ENCODE results near the gene KIAA1328. TPM values are rescaled to one million over a fixed set of nuclear protein-coding genes. Genes with fewer than 3 reads are reported as not detected.
"Not testable (repeated sequence)": the region's sequence is repeated elsewhere in the genome, so short reads cannot be mapped to it uniquely, and the experiment has no call there.

KIAA1328 gene
- total RNA-seq, 4 donors from 2014 or later, result 11.3 to 26.1 (median 15.3) TPM

- TF ChIP-seq POLR2AphosphoS5 (IDR thresholded peaks at IDR 0.05) (no peak), POLR2A (IDR thresholded peaks at IDR 0.05) (no peak), EP300 (IDR thresholded peaks at IDR 0.05) (no peak), CTCF (IDR thresholded peaks at IDR 0.05) (no peak)
- Histone ChIP-seq H3K4me3 (no peak overlapping the region), H3K27ac (peak overlapping the region; percentile 3 to 78 (median 38)), H3K9me3 (no peaks in the 10 kb centered on the region), H3K36me3 (peaks cover 0 to 55% of the 10 kb centered on the region in 2 donors), H3K27me3 (no peaks in the 10 kb centered on the region), H3K4me1 (peaks cover 0 to 30% (median 8%) of the 10 kb centered on the region in 3 donors)
- 66 to 68% methylated on average over 4 of the region's 4 CpGs for WGBS, 2 donors (ENCODE audit: low coverage in 1 of 2)
- ATAC-seq, result no peak
These were observed 15.7 kb upstream of the KIAA1328 start for GRCh38 chr18:36813101-36813775.

GRCh38 chr18:36813824-36814223 lies 15.1 kb upstream of the KIAA1328 start:
- no peak for TF ChIP-seq POLR2A (IDR thresholded peaks at IDR 0.05)
- no peak for TF ChIP-seq EP300 (IDR thresholded peaks at IDR 0.05)
- TF ChIP-seq POLR2AphosphoS5 (IDR thresholded peaks at IDR 0.05), result no peak
- no peak for TF ChIP-seq CTCF (IDR thresholded peaks at IDR 0.05)
- peaks cover 0 to 30% (median 8%) of the 10 kb centered on the region in 3 donors for H3K4me1 ChIP-seq
- 72 to 79% methylated on average over 3 of the region's 3 CpGs for WGBS, 2 donors (ENCODE audit: low coverage in 1 of 2)
- no peaks in the 10 kb centered on the region for H3K27me3 ChIP-seq
- ATAC-seq, result no peak
- H3K4me3 ChIP-seq, result no peak overlapping the region
- no peaks in the 10 kb centered on the region for H3K9me3 ChIP-seq
- peak overlapping the region in 3 of 4 donors; percentile 16 to 78 (median 60) for H3K27ac ChIP-seq
- peaks cover 0 to 58% of the 10 kb centered on the region in 2 donors for H3K36me3 ChIP-seq

- no peak for TF ChIP-seq POLR2A (IDR thresholded peaks at IDR 0.05)
- no peak for TF ChIP-seq CTCF (IDR thresholded peaks at IDR 0.05)
- no peak for TF ChIP-seq POLR2AphosphoS5 (IDR thresholded peaks at IDR 0.05)
- no peak for TF ChIP-seq EP300 (IDR thresholded peaks at IDR 0.05)
- no peak for ATAC-seq
- WGBS, 2 donors (ENCODE audit: low coverage in 1 of 2), result 0 to 100% methylated on average over 1 of the region's 1 CpG
- Histone ChIP-seq H3K4me1 (peaks cover 0 to 24% (median 8%) of the 10 kb centered on the region in 3 donors), H3K36me3 (peaks cover 0 to 60% of the 10 kb centered on the region in 2 donors), H3K27ac (no peak overlapping the region), H3K9me3 (no peaks in the 10 kb centered on the region), H3K4me3 (no peak overlapping the region), H3K27me3 (no peaks in the 10 kb centered on the region)
These were observed 13.9 kb upstream of the KIAA1328 start for GRCh38 chr18:36814994-36815393.

GRCh38 chr18:36816096-36816495 lies 12.8 kb upstream of the KIAA1328 start:
- H3K9me3 ChIP-seq, H3K27me3 ChIP-seq, H3K4me3 ChIP-seq, H3K27ac ChIP-seq, ATAC-seq: not testable (repeated sequence)
- peaks cover 0 to 62% of the 10 kb centered on the region in 2 donors for H3K36me3 ChIP-seq
- H3K4me1 ChIP-seq, result peaks cover 0 to 24% (median 5%) of the 10 kb centered on the region in 3 donors

- peaks cover 0 to 62% of the 10 kb centered on the region in 2 donors for H3K36me3 ChIP-seq
- 78% methylated on average over 1 of the region's 1 CpG; no CpG with 5 or more reads in 1 of the 2 donors for WGBS, 2 donors (ENCODE audit: low coverage in 1 of 2)
These were observed 11.9 kb upstream of the KIAA1328 start for GRCh38 chr18:36817039-36817438.

GRCh38 chr18:36818652-36819051 lies 10.3 kb upstream of the KIAA1328 start:
- H3K4me1 ChIP-seq, result peaks cover 0 to 3% (median 0%) of the 10 kb centered on the region in 3 donors
- no peaks in the 10 kb centered on the region for H3K27me3 ChIP-seq
- H3K27ac ChIP-seq, result no peak overlapping the region
- TF ChIP-seq EP300 (IDR thresholded peaks at IDR 0.05), result no peak
- TF ChIP-seq CTCF (IDR thresholded peaks at IDR 0.05), result no peak
- no peak for TF ChIP-seq POLR2A (IDR thresholded peaks at IDR 0.05)
- no peak for TF ChIP-seq POLR2AphosphoS5 (IDR thresholded peaks at IDR 0.05)
- H3K9me3 ChIP-seq, result no peaks in the 10 kb centered on the region
- ATAC-seq, result no peak
- 83 to 100% methylated on average over 2 to 3 of the region's 3 CpGs for WGBS, 2 donors (ENCODE audit: low coverage in 1 of 2)
- no peak overlapping the region for H3K4me3 ChIP-seq
- peaks cover 0 to 59% of the 10 kb centered on the region in 2 donors for H3K36me3 ChIP-seq

More at GRCh38 chr18:36817039-36817438, 11.9 kb upstream of the KIAA1328 start:
- Histone ChIP-seq H3K4me1 (peaks cover 0 to 18% (median 5%) of the 10 kb centered on the region in 3 donors), H3K27ac (no peak overlapping the region), H3K9me3 (no peaks in the 10 kb centered on the region), H3K27me3 (no peaks in the 10 kb centered on the region), H3K4me3 (no peak overlapping the region)
- ATAC-seq, result no peak
- no peak for TF ChIP-seq POLR2AphosphoS5 (IDR thresholded peaks at IDR 0.05)
